ENCODE results near the gene LGALS16.
A peak's percentile ranks its signal among the peaks of the same experiment; 100 is the strongest.
"Not testable (repeated sequence)": the region's sequence is repeated elsewhere in the genome, so short reads cannot be mapped to it uniquely, and the experiment has no call there.

The LGALS16 gene

DNA sequence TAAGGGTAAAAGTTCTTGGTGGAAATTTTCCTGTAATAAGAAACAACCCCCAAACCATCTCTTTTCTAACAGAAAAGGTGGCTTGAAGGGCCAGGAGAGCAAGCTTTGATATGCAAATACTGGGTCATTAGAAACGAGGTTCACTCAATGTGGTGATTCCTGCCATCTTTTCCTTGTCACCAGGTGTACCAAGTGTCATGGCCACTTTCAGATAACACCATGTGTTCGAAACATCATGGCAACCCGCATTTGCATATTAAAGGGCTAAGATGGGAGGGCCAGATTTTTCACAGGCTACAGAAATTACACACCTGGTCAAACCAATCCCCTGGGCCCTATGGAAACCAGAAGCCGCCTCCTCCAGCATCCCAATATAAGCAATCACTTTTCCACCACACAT lies 15.3 kb downstream of the LGALS16 start:
- CTCF ChIA-PET: interaction anchor here (3.2 kb wide), 1 partner anchor 120 kb away, joined by 17 read pairs; no protein-coding TSS in a partner anchor
- POLR2A ChIA-PET: interaction anchor here (1.1 kb wide), 1 partner anchor 235 kb away, joined by 4 read pairs; the partner anchor contains the start of gene RPS16
- TF ChIP-seq FOXA1 (IDR thresholded peaks at IDR 0.05): no peak
- TF ChIP-seq TARDBP (IDR thresholded peaks at IDR 0.05): no peak
- TF ChIP-seq L3MBTL2 (conservative IDR thresholded peaks at IDR 0.05): no peak
- TF ChIP-seq NFRKB (IDR thresholded peaks at IDR 0.05): no peak
- no peak for TF ChIP-seq HDGF (IDR thresholded peaks at IDR 0.05; ENCODE audit: borderline replicate concordance)
- no peak for TF ChIP-seq FOXK2 (IDR thresholded peaks at IDR 0.05)
- TF ChIP-seq PKNOX1 (IDR thresholded peaks at IDR 0.05): no peak
- no peak for TF ChIP-seq LEF1 (IDR thresholded peaks at IDR 0.05; ENCODE audit: borderline replicate concordance)
- no peak for DNase-seq (ENCODE audit: extremely low spot score)

- POLR2A ChIA-PET: interaction anchor here (1.1 kb wide), 1 partner anchor 236 kb away, joined by 4 read pairs; the partner anchor contains the start of gene RPS16
- TF ChIP-seq ZNF384 (IDR thresholded peaks at IDR 0.05) (no peak), PKNOX1 (IDR thresholded peaks at IDR 0.05) (peak; percentile 76), FOXM1 (IDR thresholded peaks at IDR 0.05; ENCODE audit: borderline replicate concordance) (no peak)
- DNase-seq (ENCODE audit: extremely low spot score): peak; percentile 55
- CTCF ChIA-PET: interaction anchor here (0.9 to 3.2 kb wide), 2 partner anchors 121 to 231 kb away, joined by 3 to 17 read pairs; no protein-coding TSS in a partner anchor
These were observed 16.1 kb downstream of the LGALS16 start for GRCh38 chr19:39671739-39672363.

GRCh38 chr19:39672473-39672872 lies 16.8 kb downstream of the LGALS16 start:
- ChIA-PET POLR2A (no interaction called here), CTCF (interaction anchor here (3.2 kb wide), 1 partner anchor 121 kb away, joined by 17 read pairs; no protein-coding TSS in a partner anchor)
- TF ChIP-seq BHLHE40 (IDR thresholded peaks at IDR 0.05; ENCODE audit: borderline replicate concordance): no peak
- no peak for TF ChIP-seq FOXA1 (IDR thresholded peaks at IDR 0.05)
- TF ChIP-seq ELF4 (IDR thresholded peaks at IDR 0.05): no peak
- TF ChIP-seq CTBP1 (IDR thresholded peaks at IDR 0.05; ENCODE audit: borderline replicate concordance): no peak
- no peak for TF ChIP-seq SP1 (IDR thresholded peaks at IDR 0.05)
- TF ChIP-seq FOXK2 (IDR thresholded peaks at IDR 0.05): no peak
- TF ChIP-seq L3MBTL2 (conservative IDR thresholded peaks at IDR 0.05): no peak
- no peak for TF ChIP-seq PKNOX1 (IDR thresholded peaks at IDR 0.05)
- TF ChIP-seq HDGF (IDR thresholded peaks at IDR 0.05; ENCODE audit: borderline replicate concordance): no peak
- TF ChIP-seq SUZ12 (IDR thresholded peaks at IDR 0.05): no peak
- TF ChIP-seq TARDBP (IDR thresholded peaks at IDR 0.05): no peak
- TF ChIP-seq NFRKB (IDR thresholded peaks at IDR 0.05): no peak
- no peak for TF ChIP-seq LEF1 (IDR thresholded peaks at IDR 0.05; ENCODE audit: borderline replicate concordance)
- TF ChIP-seq FOXM1 (IDR thresholded peaks at IDR 0.05; ENCODE audit: borderline replicate concordance): no peak
- no peak for TF ChIP-seq ARNT (IDR thresholded peaks at IDR 0.05)
- no peak for TF ChIP-seq ZNF384 (IDR thresholded peaks at IDR 0.05)
- no peak for DNase-seq (ENCODE audit: extremely low spot score)

- DNase-seq (ENCODE audit: extremely low spot score); POLR2A ChIA-PET: not testable (repeated sequence)
- CTCF ChIA-PET: interaction anchor here (0.5 to 3.2 kb wide), 2 partner anchors 33 to 123 kb away, joined by 3 to 17 read pairs; no protein-coding TSS in a partner anchor
These were observed 18.1 kb downstream of the LGALS16 start for GRCh38 chr19:39673862-39674261.

- ChIA-PET CTCF (interaction anchor here (0.9 kb wide), 1 partner anchor 278 kb away, joined by 4 read pairs; no protein-coding TSS in a partner anchor), POLR2A (no interaction called here)
- DNase-seq (ENCODE audit: extremely low spot score): no peak
These were observed 20.3 kb downstream of the LGALS16 start for GRCh38 chr19:39676004-39676403.

More at GRCh38 chr19:39676004-39676403, 20.3 kb downstream of the LGALS16 start:
- TF ChIP-seq NFRKB (IDR thresholded peaks at IDR 0.05) (no peak), ZNF384 (IDR thresholded peaks at IDR 0.05) (no peak), SP1 (IDR thresholded peaks at IDR 0.05) (no peak), CTBP1 (IDR thresholded peaks at IDR 0.05; ENCODE audit: borderline replicate concordance) (no peak), PKNOX1 (IDR thresholded peaks at IDR 0.05) (no peak), HDGF (IDR thresholded peaks at IDR 0.05; ENCODE audit: borderline replicate concordance) (no peak), FOXK2 (IDR thresholded peaks at IDR 0.05) (no peak)

All from HEK293T (cell line).